Muscle of leg (tissue), 11 donors: Measurements from ENCODE around the gene SLF2. TPM values are rescaled to one million over a fixed set of nuclear protein-coding genes. Genes with fewer than 3 reads are reported as not detected.
"Not testable (repeated sequence)": the region's sequence is repeated elsewhere in the genome, so short reads cannot be mapped to it uniquely, and the experiment has no call there.

Source experiments
- DNase-seq: peaks from one replicate; pipeline ENCODE4 v3.0.0; 2013
- H3K27ac ChIP-seq: one replicate; pipeline ENCODE4 v1.5.1; 2013; ENCODE audit warnings: mild to moderate bottlenecking, low read length, control low read depth
- H3K27me3 ChIP-seq: one replicate; pipeline ENCODE4 v1.6.1; 2013; ENCODE audit warnings: low read length; ENCODE audit not compliant: control insufficient read depth, insufficient read depth
- H3K36me3 ChIP-seq: one replicate; pipeline ENCODE4 v1.6.1; 2013; ENCODE audit warnings: low read length; ENCODE audit not compliant: control insufficient read depth, insufficient read depth
- H3K4me1 ChIP-seq: one replicate; pipeline ENCODE4 v1.6.1; 2013; ENCODE audit warnings: low read length; ENCODE audit not compliant: control insufficient read depth, insufficient read depth
- H3K4me3 ChIP-seq: one replicate; pipeline ENCODE4 v1.5.1; 2013; ENCODE audit warnings: low read length, control low read depth
- H3K9me3 ChIP-seq: replicated peaks from 2 replicates; pipeline ENCODE4 v1.6.1; 2013; ENCODE audit warnings: low read depth, low read length; ENCODE audit not compliant: control insufficient read depth
- WGBS: methylation state at CpG from one replicate; pipeline ENCODE4 v1.1.5; 2013; ENCODE audit warnings: missing lambda C conversion rate; ENCODE audit not compliant: insufficient coverage; 5-methylcytosine and 5-hydroxymethylcytosine counted together
- polyA plus RNA-seq, 8 donors: library from polyadenylated mRNA; unstranded; fragments of 120-200 nt; gene quantifications; one replicate each; pipeline versions ENCODE4 v1.2.1 to v1.2.3, GENCODE V29; 2013; ENCODE audit warnings: inconsistent platforms in 1 of 8, low replicate concordance in 1 of 8; ENCODE audit not compliant: insufficient read length in 8 of 8, insufficient read depth in 1 of 8
- total RNA-seq: library from RNA; stranded (reverse); fragments of 120-200 nt; gene quantifications from one replicate; pipeline ENCODE4 v1.2.4, GENCODE V29; 2013

SLF2 gene
- total and polyA plus RNA-seq, 9 donors = 59.1 to 113 (median 81.4) TPM

DNA sequence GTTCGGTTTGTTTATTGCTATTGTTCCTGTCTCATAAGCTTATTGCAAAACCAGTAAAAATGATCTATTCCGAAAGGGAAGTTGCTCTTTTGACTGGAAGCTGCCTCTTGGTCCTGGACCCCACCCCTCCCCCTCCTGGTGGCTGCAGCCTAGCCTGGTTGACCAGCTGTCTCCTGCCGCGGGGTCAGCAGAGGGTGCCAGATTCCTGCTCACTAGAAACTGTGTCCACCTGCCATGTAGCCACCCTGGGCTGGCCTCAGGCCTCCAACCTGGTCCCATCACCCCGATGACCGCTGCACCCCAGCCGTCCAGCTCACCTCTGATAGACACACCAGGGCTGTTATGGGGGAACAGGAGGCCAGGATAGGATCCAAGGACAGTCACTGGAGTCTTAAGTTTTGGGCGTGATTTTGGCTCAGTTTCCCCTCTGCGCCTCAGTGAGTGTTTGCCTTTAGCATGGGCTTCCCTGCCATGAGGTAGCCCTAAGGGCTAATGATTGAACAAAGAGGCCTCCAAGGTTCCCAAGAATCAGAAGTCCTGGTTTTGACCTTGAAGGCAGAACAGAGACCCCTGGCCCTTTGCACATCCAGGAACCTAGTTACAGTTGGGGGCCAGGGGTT is 32.9 kb upstream of the SLF2 start:
- WGBS = 72% methylated on average over 6 of the region's 9 CpGs

DNA sequence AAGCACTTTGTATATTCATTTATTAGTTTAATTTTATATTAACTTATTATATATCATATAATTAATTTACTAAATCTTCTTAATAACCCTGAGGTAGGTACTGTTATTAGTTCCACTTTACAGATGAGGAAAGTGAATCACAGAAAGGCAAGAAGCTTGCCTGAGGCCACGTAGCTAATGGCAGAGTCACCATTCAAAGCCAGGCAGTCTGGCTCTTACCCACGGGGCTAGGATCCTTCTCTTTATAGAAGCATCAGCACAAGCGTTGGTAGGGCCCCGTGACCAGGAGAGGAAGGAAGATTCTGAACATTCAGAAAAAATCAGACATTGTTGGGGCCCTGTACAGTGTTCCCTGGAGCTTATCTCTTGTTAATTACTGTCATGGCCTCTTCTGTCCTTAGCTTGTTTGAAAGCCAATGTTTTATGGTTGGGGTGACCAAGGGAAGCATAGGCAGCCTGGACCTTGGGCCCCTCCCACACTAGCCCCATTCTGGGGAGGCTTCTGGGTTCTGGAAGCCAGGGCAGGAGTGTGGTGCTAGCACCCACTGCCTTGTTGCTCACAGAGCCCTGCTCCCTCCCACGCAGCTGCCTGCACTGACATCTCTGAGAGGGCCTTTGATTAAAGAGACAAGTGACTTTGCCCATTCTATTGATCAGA is 31.1 kb upstream of the SLF2 start:
- no CpG with 5 or more reads among the region's 5 CpGs for WGBS

More for the DNA sequence above, 32.9 kb upstream of the SLF2 start:
- peaks cover 63% of the 10 kb centered on the region for H3K4me1 ChIP-seq
- H3K9me3 ChIP-seq = no peaks in the 10 kb centered on the region
- peak; percentile 50 for DNase-seq
- H3K4me3 ChIP-seq = no peak overlapping the region
- peaks cover 3% of the 10 kb centered on the region for H3K27me3 ChIP-seq
- no peak overlapping the region for H3K27ac ChIP-seq
- H3K36me3 ChIP-seq = no peaks in the 10 kb centered on the region

DNA sequence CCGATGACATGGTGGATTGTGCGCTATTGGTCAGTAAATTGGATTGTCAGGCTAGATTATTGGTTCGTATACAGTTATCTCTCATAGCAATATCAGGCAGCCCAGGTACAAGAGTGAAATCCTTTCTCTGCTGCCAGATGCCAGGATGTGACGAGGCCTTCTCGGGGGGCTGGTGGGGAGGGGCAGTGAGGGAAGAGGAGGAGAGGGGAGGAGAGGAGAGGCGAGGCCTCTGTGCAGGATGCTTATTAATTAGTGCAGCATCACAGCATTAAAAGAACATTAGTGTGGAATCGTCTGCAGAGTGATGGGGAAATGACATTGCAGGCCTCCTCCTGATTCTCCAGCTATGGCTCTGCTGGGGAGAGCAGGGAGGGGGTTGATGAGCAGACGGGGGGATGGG is 30.5 kb upstream of the SLF2 start:
- H3K27me3 ChIP-seq = peaks cover under 1% of the 10 kb centered on the region
- H3K27ac ChIP-seq = peak overlapping the region; percentile 95
- H3K36me3 ChIP-seq = no peaks in the 10 kb centered on the region
- H3K9me3 ChIP-seq = no peaks in the 10 kb centered on the region
- H3K4me3 ChIP-seq = no peak overlapping the region
- WGBS = 16% methylated on average over 2 of the region's 8 CpGs
- no peak for DNase-seq
- peaks cover 87% of the 10 kb centered on the region for H3K4me1 ChIP-seq

More for the DNA sequence above, 31.1 kb upstream of the SLF2 start:
- Histone ChIP-seq H3K9me3 (no peaks in the 10 kb centered on the region), H3K4me3 (no peak overlapping the region), H3K36me3 (no peaks in the 10 kb centered on the region), H3K27me3 (peaks cover 3% of the 10 kb centered on the region), H3K27ac (peak overlapping the region; percentile 95), H3K4me1 (peaks cover 81% of the 10 kb centered on the region)
- no peak for DNase-seq

DNA sequence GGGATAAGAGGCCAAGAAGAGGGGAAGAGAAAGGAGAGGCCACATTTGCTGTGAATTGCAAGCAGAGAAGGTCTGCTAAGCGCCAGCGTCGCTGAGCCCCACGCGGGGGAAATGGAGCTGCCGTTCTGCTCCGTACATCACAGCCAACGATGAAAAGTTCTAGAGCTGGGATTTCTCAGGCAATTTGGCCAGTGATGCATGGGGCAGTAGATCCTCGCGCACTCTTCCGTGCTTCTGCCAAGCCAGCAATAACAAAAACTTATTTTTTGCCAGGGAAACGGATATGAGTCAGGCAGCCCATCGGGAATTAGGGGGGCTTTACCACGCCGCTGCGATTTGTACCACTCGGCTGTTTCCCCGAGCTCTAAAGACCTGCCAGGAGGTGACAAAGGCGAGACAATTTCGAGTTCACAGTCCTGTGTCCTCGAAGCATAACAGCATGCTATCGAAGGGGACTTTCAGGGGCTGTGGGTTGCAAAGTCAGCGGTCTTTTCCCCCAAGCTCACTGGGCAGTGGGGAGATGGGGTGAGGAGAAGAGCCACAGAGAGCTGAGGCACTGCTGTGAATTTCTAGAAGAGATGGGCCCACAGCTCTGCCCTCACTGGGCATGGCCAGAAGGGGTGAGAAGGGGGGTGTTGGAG is 30.0 kb upstream of the SLF2 start:
- WGBS = 16% methylated on average over 23 of the region's 23 CpGs
- peaks cover 92% of the 10 kb centered on the region for H3K4me1 ChIP-seq
- no peaks in the 10 kb centered on the region for H3K27me3 ChIP-seq

DNA sequence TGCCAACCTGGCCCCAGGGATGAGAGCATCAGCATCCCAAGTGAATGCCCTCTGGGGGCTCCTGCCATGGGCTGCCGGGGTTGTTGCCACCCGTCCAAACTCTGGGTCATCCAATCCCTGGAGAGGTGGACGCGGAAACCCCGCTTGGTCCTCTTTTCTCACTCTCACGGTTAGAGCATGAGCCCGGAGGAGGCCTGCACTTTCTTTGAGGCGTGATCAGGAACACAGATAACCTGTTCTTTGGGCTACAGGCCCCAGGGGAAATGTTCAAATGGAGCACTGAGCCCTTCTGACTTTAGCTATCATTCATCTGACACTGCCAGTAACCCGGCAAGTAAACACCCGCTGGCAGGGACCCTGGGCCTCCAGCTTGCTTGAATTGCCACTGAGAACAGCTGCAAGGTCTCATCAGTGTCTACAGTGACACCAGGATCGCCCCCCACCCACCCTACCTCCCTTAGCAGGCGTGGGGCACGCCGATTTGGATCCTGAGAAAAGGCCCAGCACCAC is 29.4 kb upstream of the SLF2 start:
- H3K27ac ChIP-seq = peak overlapping the region; percentile 95

More for the DNA sequence above, 30.0 kb upstream of the SLF2 start:
- peak overlapping the region; percentile 95 for H3K27ac ChIP-seq
- H3K36me3 ChIP-seq = no peaks in the 10 kb centered on the region
- H3K9me3 ChIP-seq = no peaks in the 10 kb centered on the region
- H3K4me3 ChIP-seq = no peak overlapping the region
- DNase-seq = peak; percentile 83

DNA sequence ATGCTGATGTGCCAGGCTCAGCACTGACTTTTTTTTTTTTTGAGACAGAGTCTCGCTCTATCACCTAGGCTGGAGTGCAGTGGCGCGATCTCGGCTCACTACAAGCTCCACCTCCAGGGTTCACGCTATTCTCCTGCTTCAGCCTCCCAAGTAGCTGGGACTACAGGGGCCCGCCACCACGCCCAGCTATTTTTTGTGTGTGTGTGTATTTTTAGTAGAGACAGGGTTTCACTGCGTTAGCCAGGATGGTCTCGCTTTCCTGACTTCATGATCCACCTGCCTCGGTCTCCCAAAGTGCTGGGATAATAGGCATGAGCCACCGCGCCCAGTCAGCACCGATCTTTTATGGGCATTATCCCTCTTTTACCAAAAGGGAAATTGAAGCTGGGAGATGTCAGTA is 27.2 kb upstream of the SLF2 start:
- DNase-seq, H3K36me3 ChIP-seq, H3K9me3 ChIP-seq, H3K4me3 ChIP-seq, H3K27me3 ChIP-seq: not testable (repeated sequence)
- 95% methylated on average over 7 of the region's 13 CpGs for WGBS
- Histone ChIP-seq H3K4me1 (peaks cover 93% of the 10 kb centered on the region), H3K27ac (peak overlapping the region; percentile 95)

More for the DNA sequence above, 29.4 kb upstream of the SLF2 start:
- H3K4me3 ChIP-seq = no peak overlapping the region
- WGBS = 83% methylated on average over 6 of the region's 14 CpGs
- H3K9me3 ChIP-seq = no peaks in the 10 kb centered on the region
- H3K4me1 ChIP-seq = peaks cover 96% of the 10 kb centered on the region
- DNase-seq = peak; percentile 82
- no peaks in the 10 kb centered on the region for H3K36me3 ChIP-seq
- no peaks in the 10 kb centered on the region for H3K27me3 ChIP-seq

DNA sequence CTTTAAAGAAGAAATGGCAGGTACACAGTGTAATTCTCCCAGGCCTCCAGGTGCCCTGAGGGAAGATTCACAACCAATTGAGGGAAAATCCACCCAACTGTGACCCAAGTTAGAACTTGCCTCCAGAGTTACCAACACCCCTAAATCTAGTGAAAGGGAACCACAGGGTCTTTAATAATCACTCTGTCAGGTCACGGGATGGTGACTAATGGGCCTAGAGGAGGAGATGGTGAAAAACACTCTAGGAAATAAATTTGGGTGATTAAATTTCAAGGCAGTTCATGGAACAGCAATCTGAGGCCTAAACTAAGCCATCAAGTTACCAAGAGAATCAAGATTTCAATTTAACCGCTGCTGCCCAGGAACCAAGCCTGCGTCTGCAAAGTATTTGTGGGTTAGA is 26.7 kb upstream of the SLF2 start:
- WGBS = no CpG with 5 or more reads among the region's 3 CpGs
- no peaks in the 10 kb centered on the region for H3K9me3 ChIP-seq
- no peak for DNase-seq
- H3K4me1 ChIP-seq = peaks cover 93% of the 10 kb centered on the region
- H3K4me3 ChIP-seq = no peak overlapping the region
- H3K27me3 ChIP-seq = no peaks in the 10 kb centered on the region
- no peaks in the 10 kb centered on the region for H3K36me3 ChIP-seq
- H3K27ac ChIP-seq = peak overlapping the region; percentile 95

DNA sequence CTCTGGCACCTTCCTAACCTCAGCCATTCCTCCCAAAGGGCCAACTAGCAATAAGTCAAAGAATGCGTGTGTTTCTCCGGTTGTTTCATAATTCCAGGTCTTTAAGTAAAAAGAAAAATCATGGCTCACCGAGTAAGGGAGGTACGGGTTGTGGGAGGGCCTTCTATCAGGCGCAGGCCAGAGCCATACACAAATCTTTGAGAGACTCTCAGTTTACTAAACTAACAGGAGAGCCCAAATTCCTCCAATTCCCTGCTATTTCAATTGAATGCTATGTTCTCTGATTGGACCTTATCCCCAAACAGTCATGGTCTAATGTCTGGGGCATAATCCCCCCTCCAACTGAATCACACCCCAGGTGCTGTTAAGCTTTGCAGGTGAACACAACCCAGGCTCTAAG is 26.2 kb upstream of the SLF2 start:
- no peak for DNase-seq
- H3K9me3 ChIP-seq = no peaks in the 10 kb centered on the region
- WGBS = no CpG with 5 or more reads among the region's 5 CpGs
- H3K36me3 ChIP-seq = no peaks in the 10 kb centered on the region
- H3K4me3 ChIP-seq = no peak overlapping the region
- peak overlapping the region; percentile 95 for H3K27ac ChIP-seq
- no peaks in the 10 kb centered on the region for H3K27me3 ChIP-seq
- peaks cover 95% of the 10 kb centered on the region for H3K4me1 ChIP-seq

DNA sequence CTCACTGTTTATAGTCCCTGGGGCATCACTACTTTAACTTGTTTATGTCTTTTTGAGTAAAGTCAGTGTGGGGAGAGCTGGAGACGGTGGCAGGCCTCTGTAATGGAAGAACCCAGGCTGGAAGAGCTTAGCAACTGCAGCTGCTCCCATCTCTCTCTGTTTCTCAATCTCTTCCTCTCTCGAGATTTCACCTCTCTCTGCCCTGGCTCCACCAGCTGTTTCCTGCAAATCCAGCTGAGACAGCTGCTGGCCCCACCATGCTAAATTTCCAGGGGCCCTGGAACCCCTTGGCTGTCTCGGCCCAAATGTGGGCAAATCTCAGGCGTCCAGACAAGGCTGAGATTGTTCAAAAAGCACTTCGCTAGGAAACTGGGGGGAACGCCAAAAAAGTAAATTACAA is 25.8 kb upstream of the SLF2 start:
- peak; percentile 95 for DNase-seq
- Histone ChIP-seq H3K4me1 (peaks cover 92% of the 10 kb centered on the region), H3K27me3 (no peaks in the 10 kb centered on the region), H3K9me3 (no peaks in the 10 kb centered on the region), H3K27ac (peak overlapping the region; percentile 95), H3K4me3 (no peak overlapping the region), H3K36me3 (no peaks in the 10 kb centered on the region)
- whole genome bisulfite sequencing = 0% methylated on average over 3 of the region's 6 CpGs

DNA sequence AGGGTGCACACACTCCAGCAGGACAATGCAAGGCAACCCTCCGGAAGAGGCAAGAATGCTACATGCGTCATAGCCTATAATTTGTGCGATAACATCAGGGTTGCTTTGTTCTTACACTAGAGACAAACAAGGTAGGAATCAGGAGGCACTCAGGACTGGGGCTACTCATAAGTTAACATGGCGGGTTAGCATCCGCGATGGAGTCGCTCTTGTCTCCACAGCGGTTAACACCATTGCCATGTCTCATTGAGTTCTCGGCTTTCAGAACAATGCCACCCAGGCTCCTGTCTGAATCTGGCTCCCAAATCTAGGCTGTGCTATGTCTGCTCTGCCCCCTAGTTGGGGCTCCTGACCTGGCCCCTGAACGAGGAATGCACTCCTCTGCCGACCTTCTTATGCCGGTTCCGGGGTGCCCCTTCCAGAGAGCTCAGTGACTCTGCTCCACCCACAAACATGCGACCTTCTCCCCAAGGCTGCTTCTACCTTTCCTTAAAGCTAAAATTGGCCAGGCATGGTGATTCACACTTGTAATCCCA is 24.9 kb upstream of the SLF2 start:
- H3K27me3 ChIP-seq = no peaks in the 10 kb centered on the region
- H3K4me3 ChIP-seq = no peak overlapping the region
- WGBS = 86% methylated on average over 9 of the region's 14 CpGs
- H3K27ac ChIP-seq = peak overlapping the region; percentile 95
- H3K4me1 ChIP-seq = peaks cover 83% of the 10 kb centered on the region
- H3K9me3 ChIP-seq = no peaks in the 10 kb centered on the region
- H3K36me3 ChIP-seq = no peaks in the 10 kb centered on the region
- no peak for DNase-seq
